LNCAP (cell line): ENCODE measurements around the gene RPS6KA5.

Experiments used
- TF ChIP-seq, protein P1 (sequence below): fragments of 450-650 bp; IDR thresholded peaks from 2 replicates; pipeline ENCODE4 v1.5.1; 2017; ENCODE audit warnings: mild to moderate bottlenecking

Gene RPS6KA5

DNA sequence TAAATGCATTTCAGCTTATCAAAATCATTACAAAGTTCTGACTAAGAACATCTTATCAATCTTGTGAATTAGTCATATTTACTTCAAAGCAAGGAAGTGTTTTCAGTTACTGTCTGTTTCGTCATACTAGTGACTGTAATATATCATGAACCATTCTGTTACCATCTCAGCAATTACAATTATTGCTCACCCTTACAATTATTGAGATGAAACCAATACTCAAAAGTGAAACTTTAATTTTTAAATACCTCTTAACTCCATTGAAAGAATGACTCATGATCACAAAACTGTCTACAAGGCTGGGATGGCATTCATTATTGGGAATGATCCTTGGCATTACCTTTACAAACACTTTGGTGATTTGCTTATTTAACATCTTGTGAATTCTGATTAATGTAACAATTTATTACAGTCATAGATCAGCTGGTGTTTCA lies 90.3 kb downstream of the RPS6KA5 start:
- TF ChIP-seq, protein P1, sequence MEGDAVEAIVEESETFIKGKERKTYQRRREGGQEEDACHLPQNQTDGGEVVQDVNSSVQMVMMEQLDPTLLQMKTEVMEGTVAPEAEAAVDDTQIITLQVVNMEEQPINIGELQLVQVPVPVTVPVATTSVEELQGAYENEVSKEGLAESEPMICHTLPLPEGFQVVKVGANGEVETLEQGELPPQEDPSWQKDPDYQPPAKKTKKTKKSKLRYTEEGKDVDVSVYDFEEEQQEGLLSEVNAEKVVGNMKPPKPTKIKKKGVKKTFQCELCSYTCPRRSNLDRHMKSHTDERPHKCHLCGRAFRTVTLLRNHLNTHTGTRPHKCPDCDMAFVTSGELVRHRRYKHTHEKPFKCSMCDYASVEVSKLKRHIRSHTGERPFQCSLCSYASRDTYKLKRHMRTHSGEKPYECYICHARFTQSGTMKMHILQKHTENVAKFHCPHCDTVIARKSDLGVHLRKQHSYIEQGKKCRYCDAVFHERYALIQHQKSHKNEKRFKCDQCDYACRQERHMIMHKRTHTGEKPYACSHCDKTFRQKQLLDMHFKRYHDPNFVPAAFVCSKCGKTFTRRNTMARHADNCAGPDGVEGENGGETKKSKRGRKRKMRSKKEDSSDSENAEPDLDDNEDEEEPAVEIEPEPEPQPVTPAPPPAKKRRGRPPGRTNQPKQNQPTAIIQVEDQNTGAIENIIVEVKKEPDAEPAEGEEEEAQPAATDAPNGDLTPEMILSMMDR, result no peak

DNA sequence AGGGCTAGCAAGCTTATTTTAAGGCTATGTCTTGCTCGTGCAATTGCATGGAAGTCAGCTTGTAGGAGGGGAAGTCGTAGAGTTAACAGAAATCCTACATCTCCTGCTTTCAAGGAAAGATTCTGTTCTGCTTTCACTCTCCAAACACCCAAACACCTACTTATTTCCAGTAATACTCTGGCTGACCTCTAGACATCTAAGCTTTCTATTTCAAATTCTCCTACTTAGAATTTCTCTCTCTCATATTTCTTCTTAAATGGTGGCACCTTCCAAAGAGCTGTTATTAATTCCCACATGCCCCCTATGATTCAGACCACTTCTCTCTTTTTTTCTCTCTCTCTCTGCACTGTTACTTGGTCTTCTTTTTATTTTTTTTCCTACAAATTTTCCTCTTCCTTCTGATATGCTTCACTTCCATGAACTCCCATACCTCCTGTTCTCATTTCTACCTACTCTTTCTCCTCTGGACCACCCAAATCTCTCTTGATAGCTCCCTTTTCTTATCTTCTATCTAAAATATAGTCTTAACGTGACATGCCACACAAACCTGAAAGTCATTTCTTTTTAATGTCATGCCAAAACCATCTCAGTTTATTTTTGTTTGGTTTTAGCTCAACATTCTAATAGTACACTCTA lies 90.8 kb downstream of the RPS6KA5 start:
- TF ChIP-seq, protein P1, result no peak

DNA sequence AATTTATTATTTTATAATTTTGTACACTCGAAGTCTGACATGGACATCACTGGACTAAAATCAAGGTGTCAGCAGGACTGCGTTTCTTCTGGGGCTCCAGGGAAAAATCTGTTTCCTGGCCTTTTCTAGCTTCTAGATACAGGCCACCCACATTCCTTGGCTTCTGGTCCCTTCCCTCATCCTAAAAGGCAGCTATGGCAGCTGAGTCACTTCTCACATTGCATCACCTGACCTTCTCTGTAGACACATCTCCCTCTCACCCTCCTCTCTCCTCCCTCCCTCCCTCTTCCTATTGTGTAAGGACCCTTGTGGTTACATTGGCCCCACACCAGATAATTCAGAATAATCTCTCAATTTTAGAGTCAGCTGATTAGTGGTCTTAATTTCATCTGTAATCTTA lies 92.4 kb downstream of the RPS6KA5 start:
- TF ChIP-seq, protein P1, result no peak

DNA sequence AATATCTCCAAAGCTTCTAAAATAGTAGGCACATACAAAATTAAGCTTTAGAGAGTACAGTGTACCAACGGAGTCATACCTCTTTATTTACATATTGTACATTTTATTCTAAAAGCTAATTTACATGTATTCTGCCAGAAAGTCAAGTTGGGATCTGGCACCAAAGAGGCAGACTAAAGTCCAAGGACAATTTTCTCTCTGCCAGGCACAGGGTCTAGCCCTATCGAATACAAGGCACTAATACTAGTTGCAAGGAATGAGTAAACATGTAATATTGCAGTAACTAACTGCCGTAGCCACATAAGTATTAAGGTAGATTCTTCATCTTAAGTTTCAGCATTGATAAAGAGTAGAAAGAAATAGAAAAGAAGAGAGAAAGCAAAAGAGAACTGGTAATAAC lies 93.9 kb downstream of the RPS6KA5 start:
- TF ChIP-seq, protein P1, result no peak

DNA sequence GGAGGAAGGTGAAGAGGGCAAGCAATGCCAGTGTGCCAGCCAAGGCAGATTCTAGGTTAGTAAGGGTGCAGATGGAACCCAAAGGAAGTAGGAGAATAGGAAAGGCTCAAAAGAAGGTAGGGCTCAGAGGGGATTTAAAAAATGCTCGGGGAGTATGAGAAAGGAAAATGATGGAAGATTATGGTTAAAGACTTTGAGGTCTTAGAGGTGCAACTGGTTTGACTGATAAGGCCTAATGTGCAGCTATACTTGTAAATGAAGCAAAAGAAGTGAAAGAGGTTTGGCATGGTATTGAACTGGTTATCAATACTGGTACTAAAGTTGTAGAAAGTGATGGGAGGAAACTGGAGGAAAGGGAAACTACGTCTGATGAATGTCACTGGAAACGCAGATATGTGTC lies 94.7 kb downstream of the RPS6KA5 start:
- TF ChIP-seq, protein P1, result no peak

DNA sequence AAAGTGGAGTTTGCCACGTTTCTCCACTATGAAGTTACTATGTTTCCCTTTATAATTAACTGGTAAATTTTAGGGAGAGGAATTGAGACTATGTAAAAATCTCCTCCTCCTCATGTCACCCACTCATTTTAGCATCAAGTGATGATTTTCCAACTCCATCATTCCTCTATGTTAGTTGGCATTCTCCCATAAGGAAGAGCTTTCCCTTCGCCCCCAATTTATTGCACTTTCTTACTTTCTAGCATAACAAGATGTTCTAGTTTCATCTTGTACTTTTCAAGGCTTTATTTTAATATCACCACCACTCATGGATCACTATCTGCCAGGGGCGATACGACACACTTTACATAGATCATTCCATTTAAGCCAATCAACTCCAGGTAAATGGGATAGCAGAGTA lies 97.1 kb downstream of the RPS6KA5 start:
- TF ChIP-seq, protein P1, result no peak

DNA sequence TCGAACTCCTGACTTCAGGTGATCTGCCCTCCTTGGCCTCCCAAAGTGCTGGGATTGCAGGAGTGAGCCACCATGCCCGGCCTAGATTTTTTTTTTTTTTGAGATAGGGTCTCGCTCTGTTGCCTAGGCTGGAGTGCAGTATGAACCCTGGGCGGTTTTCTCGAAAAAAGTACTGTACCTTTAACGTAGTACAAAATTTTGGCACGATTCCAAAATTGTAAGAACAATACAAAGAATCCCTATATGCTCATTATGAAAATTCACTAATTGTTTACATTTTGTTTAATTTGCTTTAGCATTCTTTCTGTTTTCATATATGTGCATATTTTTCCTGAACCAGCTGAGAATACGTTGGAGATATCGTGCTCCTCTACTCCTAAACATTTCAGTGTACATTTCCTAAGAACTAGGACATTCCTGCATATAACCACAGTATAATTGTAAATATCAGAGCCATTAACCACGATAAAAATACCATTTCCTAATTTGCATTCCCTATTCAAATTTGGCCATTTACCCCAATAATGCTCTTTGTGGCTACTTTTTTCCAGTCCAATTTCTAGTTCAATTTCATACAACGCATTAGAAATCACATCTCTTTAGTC lies 97.8 kb downstream of the RPS6KA5 start:
- TF ChIP-seq, protein P1, result no peak
